Amygdala (tissue), 56 donors: Measurements from ENCODE around the gene CRHR2.
"Not testable (repeated sequence)": the region's sequence is repeated elsewhere in the genome, so short reads cannot be mapped to it uniquely, and the experiment has no call there.

Experiments used
- DNase-seq, 56 donors: peaks; one replicate each; lab custom pipeline; 2025; lab: John Stamatoyannopoulos, UW

CRHR2 gene

DNA sequence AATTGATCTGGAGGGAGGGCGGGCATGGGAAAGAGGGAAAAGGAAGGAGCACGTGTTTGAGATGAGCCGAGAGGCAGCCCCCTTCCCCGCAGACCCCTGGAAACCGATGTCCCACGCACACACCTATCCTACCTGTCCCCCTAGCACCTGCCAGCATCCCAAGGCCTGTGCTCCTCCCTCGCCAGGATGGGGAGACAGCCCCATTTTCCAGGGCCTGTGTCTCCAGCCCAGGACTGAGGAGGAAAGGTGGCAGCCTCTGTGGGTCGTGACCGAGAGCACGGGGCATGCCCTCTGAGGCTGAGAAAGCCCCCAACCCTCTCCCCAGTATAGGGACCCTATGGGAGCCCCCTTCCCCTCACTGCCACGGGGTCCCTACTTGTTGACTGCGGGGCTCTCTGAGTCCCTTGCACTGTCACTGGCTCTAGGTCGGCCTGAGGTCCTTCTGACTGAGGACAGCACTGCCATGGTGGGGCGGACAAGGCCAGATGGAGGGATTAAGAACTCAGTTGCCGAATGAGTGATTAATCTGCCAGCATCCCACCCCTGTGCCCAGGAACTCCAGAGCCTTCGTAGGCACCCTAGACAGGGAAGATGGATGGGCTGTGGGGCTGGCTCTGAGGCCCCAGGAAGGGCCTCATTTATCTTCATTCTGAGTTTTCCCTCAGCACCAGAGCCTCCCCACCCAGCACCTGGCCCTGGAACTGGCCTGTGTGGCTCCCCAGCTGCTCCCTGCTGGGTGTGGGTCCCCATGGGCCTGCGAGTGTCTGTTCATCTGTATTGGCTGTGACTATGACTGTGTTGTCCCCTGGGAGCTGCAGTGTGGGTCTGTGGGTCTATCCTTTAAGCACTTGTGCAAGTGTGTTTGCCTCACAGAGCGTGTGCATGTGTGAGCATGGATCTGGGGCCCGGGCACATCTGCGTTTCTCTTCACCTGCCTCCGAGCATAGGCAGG, 26.0 kb downstream of the CRHR2 start:
- DNase-seq, result no peak

DNA sequence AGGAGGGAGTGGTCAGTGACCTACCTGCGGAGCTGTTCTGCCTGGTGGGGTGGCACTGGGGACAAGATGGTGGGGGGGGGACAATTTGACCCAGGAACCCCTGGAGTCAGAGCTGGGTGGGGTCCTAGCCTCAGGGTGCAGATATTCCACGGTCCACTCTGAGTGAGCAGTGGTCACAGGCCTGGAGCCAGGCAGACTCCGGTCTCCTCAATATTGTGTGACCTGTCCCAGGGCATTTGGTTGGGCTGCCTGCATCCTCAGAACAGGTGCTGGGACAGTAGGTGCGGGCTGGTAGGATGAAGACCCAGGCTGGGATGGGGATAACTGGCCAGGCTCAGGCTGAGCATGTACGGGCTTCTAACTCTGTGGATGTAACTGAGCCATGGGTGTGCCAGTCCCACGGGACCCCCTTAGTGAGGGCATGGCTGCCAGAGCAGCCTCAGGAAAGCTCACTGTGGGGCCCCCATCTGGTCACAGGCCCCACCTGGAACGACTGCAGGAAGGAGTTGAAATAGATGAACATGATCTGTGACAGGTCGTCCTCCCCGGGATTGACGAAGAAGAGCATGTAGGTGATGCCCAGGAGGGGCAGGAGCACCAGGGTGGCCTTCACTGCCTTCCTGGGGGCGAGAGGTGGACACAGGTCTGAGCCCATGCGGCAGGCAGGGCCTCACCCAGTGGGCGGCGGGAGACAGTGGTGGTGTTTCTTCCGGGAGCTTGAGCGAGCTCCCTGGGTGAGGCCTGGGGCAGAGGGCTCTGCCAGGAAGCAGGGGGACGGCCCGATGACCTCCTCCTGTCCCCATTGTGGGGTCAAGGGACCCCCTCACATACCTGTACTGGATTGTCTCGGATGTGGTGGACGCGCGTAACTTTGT, 26.9 kb downstream of the CRHR2 start:
- no peak for DNase-seq

DNA sequence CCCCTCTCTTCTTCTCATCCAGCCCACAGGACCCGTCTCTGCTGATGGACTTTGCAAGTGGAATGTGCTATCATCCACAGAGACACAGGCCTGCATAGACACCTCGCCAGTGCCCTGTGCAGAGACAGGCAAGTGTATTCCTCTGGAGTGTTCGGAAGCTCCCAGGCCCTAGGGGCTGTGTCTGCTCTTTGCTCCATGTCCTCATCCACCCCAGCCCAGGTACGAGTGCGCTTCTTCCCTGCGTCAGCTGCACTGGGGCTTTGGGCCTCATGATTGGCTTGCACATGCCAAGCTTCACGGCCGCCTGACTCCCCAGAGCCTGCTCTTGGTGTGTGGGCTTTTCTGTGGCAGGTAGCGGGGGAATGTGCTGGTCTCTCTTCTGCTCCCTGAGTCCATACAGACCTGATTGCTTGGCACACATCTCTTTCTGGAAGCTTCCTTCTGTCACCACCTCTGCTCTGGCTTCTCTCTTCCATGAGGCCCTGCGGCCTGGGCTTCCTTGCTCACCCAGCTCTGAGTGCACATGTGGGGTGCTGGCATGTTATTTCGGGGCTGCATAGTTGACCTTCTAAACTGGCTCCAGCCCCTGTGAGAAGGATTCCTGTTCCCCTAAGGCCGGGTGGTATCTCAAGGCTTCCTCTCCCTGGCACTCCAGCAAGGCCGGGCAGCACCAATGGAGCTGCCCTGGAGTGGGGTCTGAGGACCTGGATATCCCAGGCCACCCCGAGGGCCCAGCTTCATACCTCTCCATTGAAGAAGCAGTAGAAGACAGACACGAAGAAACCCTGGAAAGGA, 27.8 kb downstream of the CRHR2 start:
- DNase-seq, result no peak

DNA sequence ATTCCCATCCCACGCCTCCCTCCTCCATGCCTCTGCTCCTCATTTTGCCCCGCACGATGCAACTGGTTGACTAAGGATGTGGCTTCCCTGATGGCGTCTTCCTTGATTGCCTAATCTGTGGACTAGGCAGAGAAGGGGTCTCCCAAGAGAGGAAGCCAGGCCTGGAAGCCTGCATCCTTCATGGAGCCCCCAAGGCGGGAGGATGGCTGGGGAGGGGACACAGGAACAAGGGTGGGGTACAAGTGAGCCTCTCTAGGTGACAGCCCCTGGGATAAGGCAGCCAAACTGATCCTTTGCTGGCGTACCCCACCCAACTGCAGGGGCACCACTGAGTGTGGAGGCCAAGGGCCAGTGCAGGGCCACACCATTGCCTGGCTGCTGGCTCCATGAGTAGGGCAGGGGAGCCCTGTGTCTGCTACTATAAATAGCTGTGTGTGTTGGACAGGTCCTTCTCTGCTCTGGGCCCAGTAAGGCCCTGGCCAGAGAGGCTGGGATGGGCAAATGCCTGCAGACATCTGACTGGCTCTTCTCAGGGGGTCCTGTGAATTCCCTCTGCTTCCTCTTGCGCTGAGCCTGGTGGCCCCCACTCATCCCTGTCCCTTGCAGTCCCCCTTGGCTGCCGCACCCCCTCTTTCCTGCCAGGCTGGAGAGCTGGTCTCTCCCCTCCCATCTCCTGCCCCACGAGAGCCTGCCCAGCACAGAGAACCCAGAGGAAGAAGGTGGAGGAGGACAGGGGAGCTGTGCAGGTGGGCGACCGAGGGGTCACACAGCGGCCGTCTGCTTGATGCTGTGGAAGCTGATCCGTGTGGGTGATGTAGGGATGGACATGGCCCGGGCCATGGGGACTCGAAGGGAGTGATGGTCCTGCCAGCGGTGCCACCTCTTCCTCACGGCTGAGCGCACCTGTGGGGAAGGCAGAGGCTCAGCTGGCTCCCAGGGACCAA, 29.3 kb downstream of the CRHR2 start:
- DNase-seq, result no peak

DNA sequence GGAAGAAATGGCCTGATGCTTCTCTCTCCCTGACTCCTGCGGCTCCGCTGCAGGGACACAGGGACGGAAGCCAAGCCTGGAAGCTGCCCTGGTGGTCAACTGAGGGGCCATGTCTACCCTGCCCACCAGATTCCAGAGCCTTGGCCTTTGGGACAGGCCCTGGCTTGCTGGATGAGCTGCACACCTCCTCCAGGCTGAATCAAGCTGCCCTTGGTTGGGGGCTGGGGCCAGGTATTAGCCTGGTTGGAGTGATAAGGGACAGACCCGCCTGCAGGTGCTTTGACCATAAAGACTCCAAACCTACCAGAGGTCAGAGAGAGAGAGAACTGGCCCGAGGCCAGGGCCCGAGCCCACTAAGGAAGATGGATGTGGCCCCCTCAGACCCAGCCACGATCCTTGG, 30.1 kb downstream of the CRHR2 start:
- DNase-seq, result no peak

DNA sequence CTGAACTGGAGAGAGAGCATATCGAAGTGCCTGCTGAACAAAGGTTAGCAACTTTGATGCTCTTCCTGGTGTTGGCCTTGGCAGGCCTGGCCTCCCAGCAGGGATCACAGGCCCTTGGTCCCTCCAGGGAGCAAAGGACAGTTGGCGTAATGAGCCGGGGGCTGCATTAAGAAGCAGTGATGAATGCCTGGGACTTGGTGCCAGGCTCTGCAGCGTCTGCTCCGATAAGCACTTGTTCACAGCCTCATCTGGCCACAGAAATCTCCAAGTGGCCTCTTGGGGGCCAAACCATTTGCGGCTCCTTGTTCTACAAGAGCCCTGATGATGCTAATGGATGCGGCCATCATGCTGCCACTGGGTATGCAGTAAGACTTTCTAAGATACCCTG, 31.8 kb downstream of the CRHR2 start:
- DNase-seq, result no peak

DNA sequence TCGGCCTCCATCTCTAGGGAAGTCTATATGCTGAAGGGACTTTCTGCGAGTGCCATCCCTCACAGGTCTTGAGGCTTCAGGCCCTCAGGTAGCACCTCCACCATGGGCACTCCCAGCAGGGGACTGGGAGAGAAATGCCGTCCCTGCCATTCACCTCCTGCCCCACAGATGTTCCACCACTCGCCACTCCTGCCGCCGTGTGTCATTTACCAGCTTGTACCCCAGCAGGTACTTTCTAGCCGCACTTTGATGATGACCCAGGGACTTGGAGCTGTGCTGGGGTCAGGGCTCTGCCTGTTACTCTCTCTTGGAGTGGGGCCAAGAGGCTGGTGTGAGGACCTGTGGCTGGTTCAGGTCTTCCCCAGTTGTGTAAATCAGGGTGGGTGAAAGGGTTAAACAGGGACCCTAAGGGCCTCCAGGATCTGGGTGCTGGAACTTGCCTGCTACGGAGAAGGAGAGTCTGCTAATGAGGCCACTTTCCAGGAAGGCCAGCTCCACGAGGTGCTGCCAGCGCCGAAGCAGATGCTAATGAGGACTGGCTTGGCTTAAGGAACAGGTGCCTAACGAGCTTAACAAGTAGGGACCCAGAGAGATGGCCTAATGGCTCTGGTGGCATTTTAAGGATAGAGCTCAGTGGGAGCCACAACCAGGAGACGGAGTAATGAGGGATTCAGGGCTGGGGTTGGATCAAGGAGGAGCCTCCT, 32.4 kb downstream of the CRHR2 start:
- no peak for DNase-seq

DNA sequence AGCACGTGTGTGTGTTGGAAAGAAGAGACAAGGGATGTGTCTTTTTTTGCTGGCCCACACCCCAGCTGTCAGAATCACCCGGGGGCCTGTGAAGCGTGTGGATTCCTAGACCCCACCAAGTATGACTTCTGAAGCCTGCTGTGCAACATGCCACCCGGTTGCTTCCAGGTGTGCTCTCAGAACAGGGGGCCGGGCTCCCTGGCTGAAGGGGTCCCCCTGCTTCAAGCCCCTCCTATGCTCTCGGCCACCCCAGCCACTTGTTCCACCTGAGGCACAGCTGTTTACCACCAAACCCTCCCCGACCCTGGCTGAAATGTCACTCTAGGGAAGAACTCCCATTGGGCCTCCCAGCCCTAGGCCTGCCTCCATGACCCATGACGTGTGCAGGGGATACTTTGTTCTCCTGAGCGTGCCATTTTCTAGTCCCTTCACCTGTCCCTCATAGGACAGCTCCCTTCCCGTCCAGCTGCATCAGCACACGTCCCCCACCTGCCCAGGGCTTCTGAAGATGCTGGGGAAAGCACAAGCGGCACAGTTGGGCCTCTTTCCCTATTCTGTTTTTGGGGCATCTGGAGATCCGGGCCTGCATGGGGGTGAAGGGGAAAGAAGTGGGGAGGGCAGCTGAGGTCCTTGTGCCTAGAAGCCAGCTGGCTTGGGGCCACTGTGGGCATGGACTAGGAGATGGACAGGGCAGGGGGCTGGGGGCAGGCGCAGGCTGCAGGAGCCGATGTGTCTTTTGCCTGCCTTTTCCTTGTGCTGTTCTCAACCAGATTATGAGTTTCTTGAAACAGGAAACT, 33.3 kb downstream of the CRHR2 start:
- no peak for DNase-seq

DNA sequence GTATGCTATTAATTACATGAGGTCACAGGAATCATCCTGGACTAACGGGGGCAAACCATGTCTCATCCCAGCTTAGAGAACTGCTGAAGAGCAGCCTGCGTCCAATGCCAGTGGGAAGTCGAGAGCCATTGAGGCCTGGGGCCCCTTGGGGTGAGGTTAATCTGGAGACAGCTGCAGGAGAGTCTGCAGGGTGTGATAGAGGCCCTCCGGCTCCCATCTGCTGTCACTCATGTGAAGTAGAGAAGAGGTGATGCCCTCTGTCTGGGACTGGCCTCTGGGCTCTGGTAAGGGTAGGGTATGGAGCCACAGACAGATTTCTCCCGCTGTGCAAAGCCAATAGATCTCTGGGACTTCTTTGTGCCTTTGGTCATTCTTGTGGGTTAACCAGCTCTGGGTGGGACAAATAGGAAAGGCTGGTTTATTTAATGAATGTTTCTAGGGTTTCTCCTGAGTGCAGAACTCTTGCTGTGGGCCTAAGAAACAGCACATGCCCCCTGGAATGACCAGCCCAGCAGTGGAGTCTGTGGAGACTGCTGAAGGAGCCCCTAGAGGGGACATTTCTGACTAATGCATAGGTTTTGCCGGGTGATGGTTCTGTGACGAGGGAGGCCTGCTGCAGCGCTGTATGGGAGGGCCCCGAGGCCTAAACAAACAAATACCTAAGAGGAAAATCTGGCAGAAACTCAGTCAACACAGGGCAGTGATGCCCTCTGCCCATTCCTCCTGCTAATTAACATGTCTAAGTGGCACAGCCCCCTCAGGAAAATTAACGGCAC, 34.5 kb downstream of the CRHR2 start:
- DNase-seq, result no peak

DNA sequence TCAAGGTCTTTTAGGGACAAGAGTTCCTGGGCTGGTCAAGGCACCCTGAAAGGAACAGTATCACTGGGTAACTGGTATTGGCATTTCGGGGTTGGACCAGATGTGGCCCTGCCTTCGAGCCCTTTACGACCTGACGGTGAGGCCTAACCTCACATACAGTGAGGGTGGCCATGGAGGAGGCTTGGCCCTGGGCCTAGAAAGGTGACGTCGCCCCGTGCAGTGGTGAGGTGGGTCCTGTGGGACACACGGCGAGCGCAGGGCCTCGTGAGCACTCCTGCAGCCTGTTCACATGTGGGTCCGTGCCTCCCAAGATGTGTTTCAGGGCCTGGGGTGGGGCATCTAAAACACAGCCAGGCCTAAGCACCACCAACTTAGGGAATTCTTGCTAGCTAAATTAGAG, 36.1 kb downstream of the CRHR2 start:
- no peak for DNase-seq

DNA sequence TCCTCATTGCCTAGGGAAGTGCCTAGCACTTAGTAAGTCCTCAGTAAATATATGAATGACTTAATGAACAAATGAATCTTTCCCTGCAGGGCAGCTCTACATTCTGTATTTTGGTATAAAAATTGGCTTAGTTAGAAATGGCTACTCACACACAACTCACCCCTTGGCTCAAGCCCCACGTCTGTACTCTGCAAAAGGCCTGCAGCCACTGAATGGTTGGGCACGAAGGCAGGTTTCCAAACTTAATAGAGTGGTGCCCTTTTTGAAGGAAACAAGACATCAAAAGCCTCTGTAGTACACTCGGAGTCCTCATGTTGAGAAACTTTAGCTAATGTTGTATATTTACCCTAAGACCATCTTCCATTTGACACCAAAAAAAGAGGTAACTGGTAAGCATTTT, 36.6 kb downstream of the CRHR2 start:
- no peak for DNase-seq

DNA sequence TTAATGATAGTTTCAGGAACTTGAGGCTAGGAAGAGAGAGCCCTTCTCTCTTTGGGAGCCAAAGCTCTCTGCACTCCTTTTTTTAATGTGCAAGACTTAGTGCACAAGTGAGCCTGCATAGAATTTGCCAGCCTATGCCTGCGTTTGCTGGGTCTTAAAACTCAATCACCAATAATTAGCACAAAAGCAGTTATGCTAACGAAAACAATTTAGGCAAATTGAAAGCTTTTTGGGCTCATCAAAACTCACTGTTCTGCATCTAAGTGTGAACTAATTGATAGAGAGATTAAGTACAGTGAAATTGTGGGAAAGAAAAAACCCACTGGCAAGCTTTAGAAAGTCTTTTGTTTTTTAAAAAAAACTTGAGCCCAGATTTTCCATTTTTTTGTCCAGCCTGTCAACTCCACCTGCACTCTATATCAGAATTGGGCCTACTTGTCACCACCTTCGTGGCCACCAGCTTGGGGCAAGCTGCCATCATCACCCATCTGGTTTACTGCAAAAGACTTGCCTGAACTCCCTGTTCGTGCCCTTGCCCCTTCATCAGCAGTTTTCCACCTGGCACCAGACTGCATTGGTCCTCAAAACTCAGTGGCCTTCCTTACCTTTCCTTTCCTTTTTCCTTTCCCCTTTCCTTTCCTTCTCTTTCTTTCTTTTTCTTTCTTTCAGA, 37.8 kb downstream of the CRHR2 start:
- DNase-seq, result no peak

DNA sequence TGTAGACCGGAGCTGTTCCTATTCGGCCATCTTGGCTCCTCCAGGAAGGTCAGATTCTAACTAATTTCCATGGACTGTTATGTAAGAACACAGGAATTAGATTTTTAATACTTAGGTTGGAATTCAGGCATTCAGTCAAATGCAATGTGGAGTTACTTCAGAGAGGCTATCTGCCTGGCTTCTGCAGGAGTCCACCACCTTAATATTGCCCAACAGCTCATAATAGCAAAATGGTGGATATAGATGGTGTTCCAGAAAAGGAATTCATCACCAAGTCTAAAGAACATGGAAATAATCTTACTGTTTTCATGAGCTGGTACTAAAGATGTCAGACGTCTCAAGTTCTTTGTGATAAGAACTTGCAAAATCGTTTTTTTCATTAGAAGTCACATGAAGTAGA, 39.5 kb downstream of the CRHR2 start:
- no peak for DNase-seq

DNA sequence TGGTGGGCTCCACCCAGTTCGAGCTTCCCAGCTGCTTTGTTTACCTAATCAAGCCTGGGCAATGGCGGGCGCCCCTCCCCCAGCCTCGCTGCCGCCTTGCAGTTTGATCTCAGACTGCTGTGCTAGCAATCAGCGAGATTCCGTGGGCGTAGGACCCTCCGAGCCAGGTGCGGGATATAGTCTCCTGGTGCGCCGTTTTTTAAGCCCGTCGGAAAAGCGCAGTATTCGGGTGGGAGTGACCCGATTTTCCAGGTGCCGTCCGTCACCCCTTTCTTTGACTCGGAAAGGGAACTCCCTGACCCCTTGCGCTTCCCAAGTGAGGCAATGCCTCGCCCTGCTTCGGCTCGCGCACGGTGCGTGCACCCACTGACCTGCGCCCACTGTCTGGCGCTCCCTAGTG, 39.9 kb downstream of the CRHR2 start:
- DNase-seq, result not testable (repeated sequence)

DNA sequence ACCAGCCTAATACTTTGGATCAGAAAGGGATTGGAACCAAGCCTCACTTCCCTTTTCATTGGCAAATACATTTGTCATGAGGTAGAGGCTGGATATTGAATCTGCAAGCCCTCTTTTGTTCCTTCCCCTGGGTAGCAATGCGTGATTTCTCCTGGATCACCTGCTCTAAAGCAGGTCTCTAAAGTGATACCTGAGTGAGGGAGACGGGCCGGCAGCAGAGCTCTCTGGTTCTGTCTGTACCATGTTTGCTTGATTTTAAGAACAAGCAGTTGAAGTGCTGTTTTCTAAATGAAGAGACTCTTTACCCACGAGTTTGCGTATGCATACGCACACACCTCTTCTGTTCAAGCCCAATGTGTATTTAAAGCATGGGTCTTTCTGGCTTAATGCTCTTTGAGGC, 46.5 kb downstream of the CRHR2 start:
- DNase-seq, result no peak

DNA sequence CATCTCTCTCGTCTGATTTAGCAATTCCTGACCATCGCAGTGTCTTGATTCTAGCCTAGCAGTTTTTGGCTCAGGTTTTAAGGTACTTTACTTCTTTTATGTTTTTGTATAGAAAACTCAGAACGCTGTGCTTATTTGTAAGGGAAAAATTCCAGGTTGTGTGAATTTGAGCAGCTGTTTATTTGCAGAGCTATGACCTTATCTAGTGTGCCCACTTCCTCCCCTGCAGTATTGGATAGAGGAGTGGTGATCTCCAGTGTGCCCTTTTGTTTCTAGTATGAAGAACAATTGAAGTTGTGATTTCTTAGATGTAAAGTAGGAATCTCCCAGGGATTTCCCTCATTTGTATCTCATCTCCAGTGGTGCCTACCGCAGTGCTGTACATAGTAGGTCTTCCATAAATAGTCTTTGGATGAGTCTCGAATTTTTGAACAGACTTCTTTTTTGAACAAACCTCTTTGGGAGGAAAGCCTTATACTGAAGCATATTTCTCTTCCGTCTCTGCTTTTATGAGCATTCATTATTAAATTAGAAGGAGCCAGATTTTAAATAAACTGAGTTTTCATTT, 47.5 kb downstream of the CRHR2 start:
- no peak for DNase-seq
